ENCODE measurements around the gene EEIG1.

The EEIG1 gene

GRCh38 chr9:127941062-127941960, 39.5 kb downstream of the EEIG1 start:
- no peak for DNase-seq (ENCODE audit: low spot score)

DNA sequence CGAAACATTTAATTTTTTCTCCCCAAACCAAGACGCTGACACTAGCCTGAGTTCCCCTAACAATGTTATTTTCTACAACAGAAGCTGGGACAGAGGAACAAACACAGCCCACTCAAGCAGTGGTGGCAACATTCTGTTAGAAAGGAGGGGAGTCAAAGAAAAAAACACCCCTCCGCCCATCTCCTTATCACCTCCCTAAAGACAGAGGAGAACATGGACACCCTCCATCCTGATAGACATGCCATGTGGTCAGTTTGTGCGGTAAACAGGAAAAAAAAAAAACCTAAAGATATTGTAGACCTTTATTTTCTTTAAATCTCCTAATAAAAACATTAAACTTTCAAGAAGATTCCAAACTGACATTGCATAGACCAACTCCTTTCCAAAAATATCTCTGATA, 40.2 kb downstream of the EEIG1 start:
- no peak for DNase-seq (ENCODE audit: low spot score)

DNA sequence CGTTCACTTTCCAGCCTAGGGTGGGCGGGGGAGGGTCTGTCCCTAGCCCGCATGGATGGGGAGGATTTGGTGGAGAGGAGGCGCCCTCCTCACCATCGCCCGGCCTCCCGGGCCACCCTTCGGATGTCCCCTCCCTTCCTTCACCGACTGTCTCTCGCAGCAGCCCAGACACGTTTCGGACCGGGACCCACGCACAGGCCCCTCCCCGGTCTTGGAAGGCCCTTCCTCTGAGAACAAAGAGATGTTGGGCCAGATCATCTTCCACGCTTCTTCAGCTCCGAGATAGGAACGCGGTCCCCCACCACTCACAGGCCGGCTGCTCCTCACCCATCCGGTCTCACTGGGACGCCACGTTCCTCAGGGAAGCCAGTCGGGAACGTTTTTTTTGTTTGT, 42.5 kb downstream of the EEIG1 start:
- DNase-seq (ENCODE audit: low spot score) = no peak

- DNase-seq (ENCODE audit: low spot score) = peak; percentile 94
Observed at GRCh38 chr9:127937388-127938297, 43.1 kb downstream of the EEIG1 start, which contains the start of gene DPM2. Gene DPM2, minus strand, starts transcription at chr9:127937854. Its CDS starts 34 bp downstream, at chr9:127937820.

- DNase-seq (ENCODE audit: low spot score) = no peak
Observed at GRCh38 chr9:127937056-127937387, 43.8 kb downstream of the EEIG1 start.

- DNase-seq (ENCODE audit: low spot score) = no peak
Observed at GRCh38 chr9:127936347-127936852, 44.4 kb downstream of the EEIG1 start.

GRCh38 chr9:127935765-127936221, 45.0 kb downstream of the EEIG1 start:
- no peak for DNase-seq (ENCODE audit: low spot score)

GRCh38 chr9:127934986-127935385, 45.8 kb downstream of the EEIG1 start:
- DNase-seq (ENCODE audit: low spot score) = no peak

DNA sequence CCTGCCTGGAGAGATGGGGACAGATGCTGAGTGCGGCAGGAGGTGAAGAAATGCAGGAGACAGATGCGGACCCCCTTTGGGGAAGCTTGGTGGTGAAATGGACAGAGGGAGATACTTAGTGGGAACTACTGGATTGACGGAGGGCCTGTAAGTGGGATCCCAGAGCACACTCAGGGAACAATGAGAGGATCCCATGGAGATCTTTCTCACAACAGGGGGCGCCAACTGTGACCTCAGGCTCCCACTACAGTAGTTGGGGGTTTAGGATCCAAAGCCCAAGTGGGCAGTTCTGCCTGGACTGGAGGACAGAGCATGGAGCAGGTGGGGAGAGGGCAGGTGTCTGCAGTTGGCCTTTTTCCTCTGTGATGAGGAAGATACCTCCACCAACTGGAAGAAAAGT, 46.5 kb downstream of the EEIG1 start:
- DNase-seq (ENCODE audit: low spot score) = no peak

DNA sequence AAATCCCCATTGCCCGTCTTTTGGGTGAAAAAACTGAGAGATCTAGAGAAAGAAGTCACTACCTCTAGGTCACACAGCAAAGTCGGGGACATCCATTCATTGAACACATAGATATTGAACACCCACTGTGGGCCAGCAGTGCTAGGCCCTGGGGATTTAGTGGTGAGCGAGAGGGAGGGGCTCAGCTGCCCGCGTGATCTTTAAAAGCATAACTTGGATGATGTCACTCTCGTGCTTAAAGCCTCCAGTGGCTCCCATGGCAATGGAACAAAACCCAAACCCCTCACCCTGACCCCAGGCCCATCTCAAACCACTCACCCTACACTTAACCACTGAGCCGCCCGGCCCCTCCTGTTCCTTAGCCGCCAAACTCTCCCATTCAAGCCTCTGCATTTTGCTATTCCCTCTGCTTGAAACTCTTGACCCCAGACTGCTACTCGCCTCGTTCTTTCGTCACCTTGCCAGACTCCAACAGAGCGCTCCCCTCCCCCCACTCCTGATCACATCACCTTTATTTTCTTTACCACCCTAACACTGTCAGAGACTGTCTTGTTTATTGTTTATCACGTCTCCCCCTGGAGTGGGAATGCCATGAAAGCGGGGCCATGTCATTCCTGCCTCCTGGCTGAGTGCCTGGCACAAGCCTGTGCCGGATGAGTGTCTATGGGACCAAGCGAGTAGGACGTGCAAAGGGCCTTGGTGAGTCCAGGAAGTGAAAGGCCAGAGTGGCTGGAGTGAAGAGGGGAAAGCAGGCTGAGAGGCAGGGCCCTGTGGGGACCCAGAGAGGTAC, 49.5 kb downstream of the EEIG1 start:
- DNase-seq (ENCODE audit: low spot score) = no peak

All from D341Med (cell line).